ENCODE data around the gene GPR119. TPM values are rescaled to one million over a fixed set of nuclear protein-coding genes. Genes with fewer than 3 reads are reported as not detected.
"Not testable (repeated sequence)": the region's sequence is repeated elsewhere in the genome, so short reads cannot be mapped to it uniquely, and the experiment has no call there.

GPR119 gene
- total RNA-seq (not detected), polyA plus RNA-seq (not detected)
- long read RNA-seq, donor 1 = 0 reads
- long read RNA-seq, donor 2 = 0 reads

DNA sequence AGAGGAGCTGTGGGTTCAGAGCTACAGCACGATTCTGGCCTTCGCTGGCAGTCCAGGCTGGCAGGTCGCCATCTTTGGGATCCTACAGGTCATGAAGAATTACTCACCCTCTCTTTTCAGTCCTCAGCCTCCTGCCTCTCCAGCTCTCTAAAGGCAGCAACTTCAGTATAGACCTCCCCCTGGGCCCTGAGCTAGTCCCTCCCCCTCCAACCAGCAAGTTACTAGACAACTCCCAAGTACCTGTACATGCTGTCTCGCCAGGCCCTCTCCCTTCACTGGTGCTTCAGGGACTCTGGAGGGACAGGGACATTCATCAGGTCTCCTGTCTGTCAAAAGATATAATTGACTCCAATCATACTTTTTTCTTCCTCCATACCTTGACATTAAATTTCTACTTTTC, at the start of gene GPR119:
Gene GPR119, minus strand, starts transcription at position 155 of the 400 bp plus-strand sequence. CDS start 227 bp downstream, outside the sequence.
- DNase-seq = peak in 1 of 2 donors; percentile 39
- TF ChIP-seq, protein P1, sequence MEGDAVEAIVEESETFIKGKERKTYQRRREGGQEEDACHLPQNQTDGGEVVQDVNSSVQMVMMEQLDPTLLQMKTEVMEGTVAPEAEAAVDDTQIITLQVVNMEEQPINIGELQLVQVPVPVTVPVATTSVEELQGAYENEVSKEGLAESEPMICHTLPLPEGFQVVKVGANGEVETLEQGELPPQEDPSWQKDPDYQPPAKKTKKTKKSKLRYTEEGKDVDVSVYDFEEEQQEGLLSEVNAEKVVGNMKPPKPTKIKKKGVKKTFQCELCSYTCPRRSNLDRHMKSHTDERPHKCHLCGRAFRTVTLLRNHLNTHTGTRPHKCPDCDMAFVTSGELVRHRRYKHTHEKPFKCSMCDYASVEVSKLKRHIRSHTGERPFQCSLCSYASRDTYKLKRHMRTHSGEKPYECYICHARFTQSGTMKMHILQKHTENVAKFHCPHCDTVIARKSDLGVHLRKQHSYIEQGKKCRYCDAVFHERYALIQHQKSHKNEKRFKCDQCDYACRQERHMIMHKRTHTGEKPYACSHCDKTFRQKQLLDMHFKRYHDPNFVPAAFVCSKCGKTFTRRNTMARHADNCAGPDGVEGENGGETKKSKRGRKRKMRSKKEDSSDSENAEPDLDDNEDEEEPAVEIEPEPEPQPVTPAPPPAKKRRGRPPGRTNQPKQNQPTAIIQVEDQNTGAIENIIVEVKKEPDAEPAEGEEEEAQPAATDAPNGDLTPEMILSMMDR (IDR thresholded peaks at IDR 0.05) = no peak
- 54 to 77% (median 71%) methylated on average over 4 of the region's 4 CpGs for WGBS, 3 donors
- no peak within 1 kb of the TSS for H3K27ac ChIP-seq
- no peak for ATAC-seq
- no peaks in the 10 kb centered on the region for H3K4me1 ChIP-seq
- H3K4me3 ChIP-seq = no peak within 1 kb of the TSS
- no peaks in the 10 kb centered on the region for H3K9me3 ChIP-seq
- H3K27me3 ChIP-seq (ENCODE audit: insufficient read depth in 3 of 3, low read length in 2 of 3) = no peaks in the 10 kb centered on the region
- intact Hi-C loops (cut with DNase I) = no loop called here
- no peaks in the 10 kb centered on the region for H3K36me3 ChIP-seq (ENCODE audit: insufficient read depth in 1 of 2, low read depth in 1 of 2)

DNA sequence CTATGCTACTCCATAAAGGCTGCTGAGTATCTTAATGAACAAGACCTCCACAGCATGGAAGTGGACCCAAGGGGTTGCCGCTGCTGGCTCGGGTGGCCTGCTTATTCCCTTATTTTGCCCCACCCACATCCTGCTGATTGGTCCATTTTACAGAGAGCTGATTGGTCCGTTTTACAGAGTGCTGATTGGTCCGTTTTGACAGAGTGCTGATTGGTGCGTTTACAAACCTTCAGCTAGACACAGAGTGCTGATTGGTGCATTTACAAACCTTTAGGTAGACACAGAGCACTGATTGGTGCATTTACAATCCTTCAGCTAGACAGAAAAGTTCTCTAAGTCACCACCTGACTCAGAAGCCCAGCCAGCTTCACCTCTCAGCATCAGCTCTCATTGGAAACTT, 43.8 kb upstream of the GPR119 start:
- H3K9me3 ChIP-seq; ATAC-seq; H3K4me3 ChIP-seq; intact Hi-C loops (cut with DNase I); H3K27ac ChIP-seq; H3K36me3 ChIP-seq (ENCODE audit: insufficient read depth in 1 of 2, low read depth in 1 of 2); H3K27me3 ChIP-seq (ENCODE audit: insufficient read depth in 3 of 3, low read length in 2 of 3); DNase-seq; H3K4me1 ChIP-seq: not testable (repeated sequence)
- WGBS, 3 donors = 67 to 88% (median 76%) methylated on average over 4 to 5 of the region's 5 CpGs

DNA sequence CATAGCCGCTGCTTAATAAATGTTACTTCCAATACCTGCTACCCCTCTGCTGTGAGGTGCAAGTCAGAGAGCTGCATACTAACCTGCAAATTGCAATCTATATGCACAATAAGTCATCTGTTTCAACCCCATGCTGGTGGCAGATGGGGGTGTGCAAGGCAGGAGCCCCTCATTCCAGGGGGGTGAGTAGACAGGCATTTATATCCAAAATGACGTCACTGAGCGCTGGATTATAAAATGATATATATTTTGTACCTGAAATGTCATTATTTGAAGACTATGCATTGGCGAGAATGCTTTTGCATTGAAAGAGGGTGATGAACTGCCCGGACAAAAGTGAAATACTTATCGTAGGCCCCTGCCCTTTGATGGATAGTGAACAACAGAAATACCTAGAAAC, 41.1 kb upstream of the GPR119 start:
- H3K9me3 ChIP-seq = no peaks in the 10 kb centered on the region
- no peak overlapping the region for H3K27ac ChIP-seq
- DNase-seq = no peak
- TF ChIP-seq, protein P1 (IDR thresholded peaks at IDR 0.05) = no peak
- peaks cover 0 to 3% (median 0%) of the 10 kb centered on the region in 3 donors for H3K27me3 ChIP-seq (ENCODE audit: insufficient read depth in 3 of 3, low read length in 2 of 3)
- no peaks in the 10 kb centered on the region for H3K36me3 ChIP-seq (ENCODE audit: insufficient read depth in 1 of 2, low read depth in 1 of 2)
- WGBS, 3 donors = 84 to 93% (median 91%) methylated on average over 6 of the region's 6 CpGs
- H3K4me1 ChIP-seq = no peaks in the 10 kb centered on the region
- H3K4me3 ChIP-seq = no peak overlapping the region
- intact Hi-C loops (cut with DNase I) = no loop called here
- no peak for ATAC-seq

DNA sequence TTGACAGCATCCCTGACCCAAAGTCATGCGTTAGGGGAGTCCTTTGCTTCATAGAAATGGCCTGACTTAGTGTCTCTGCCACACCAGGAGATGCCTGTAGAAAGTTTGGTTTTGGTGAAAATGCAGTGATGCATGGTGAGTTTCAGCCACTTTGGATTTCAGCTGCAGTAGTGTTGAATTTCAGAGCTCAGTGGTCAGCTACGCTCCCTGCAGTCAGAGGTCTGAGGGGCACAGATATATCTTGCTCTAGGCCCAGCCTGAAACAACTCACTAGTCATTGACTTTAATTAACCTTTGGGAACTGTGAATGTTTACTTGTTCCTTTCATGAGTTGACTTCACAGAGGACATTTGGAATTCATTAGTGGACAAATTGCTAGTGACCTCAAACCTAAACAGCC, 33.8 kb upstream of the GPR119 start:
- no peak for DNase-seq
- Histone ChIP-seq H3K4me3 (no peak overlapping the region), H3K27ac (no peak overlapping the region), H3K27me3 (ENCODE audit: insufficient read depth in 3 of 3, low read length in 2 of 3) (no peaks in the 10 kb centered on the region), H3K4me1 (no peaks in the 10 kb centered on the region), H3K9me3 (no peaks in the 10 kb centered on the region), H3K36me3 (ENCODE audit: insufficient read depth in 1 of 2, low read depth in 1 of 2) (peaks cover 0 to 5% of the 10 kb centered on the region in 2 donors)
- WGBS, 3 donors = 61 to 71% (median 69%) methylated on average over 2 of the region's 2 CpGs
- no peak for ATAC-seq
- intact Hi-C loops (cut with DNase I) = no loop called here
- TF ChIP-seq, protein P1 (IDR thresholded peaks at IDR 0.05) = no peak

DNA sequence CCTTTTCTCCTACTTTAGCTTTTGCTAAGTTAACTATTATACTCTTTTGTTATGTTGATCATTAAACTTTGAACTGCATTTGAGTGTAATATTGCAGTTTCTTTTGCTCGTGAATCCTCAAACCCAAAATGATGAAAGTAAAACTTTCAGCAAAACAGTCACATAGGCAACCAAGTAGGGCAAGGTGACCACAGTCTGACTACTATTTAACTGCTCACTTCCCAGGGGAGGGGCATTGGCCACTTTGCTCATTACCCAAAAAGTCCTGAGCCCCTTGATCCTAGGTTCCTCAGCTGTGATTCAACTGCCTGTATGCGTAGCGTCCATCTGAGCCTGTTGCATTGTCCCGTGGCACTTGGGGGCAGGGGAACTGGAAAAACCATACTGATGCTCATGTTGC, 33.3 kb upstream of the GPR119 start:
- Histone ChIP-seq H3K27ac (no peak overlapping the region), H3K9me3 (no peaks in the 10 kb centered on the region), H3K36me3 (ENCODE audit: insufficient read depth in 1 of 2, low read depth in 1 of 2) (peaks cover 0 to 5% of the 10 kb centered on the region in 2 donors), H3K4me1 (no peaks in the 10 kb centered on the region), H3K4me3 (no peak overlapping the region), H3K27me3 (ENCODE audit: insufficient read depth in 3 of 3, low read length in 2 of 3) (no peaks in the 10 kb centered on the region)
- DNase-seq = no peak
- whole genome bisulfite sequencing, 3 donors = 78 to 85% (median 79%) methylated on average over 4 of the region's 4 CpGs
- intact Hi-C loops (cut with DNase I) = no loop called here
- TF ChIP-seq, protein P1 (IDR thresholded peaks at IDR 0.05) = no peak
- ATAC-seq = no peak
